GM04503 (cell line): Measurements from ENCODE around the gene ALK.

Experiments used
- DNase-seq: peaks from one replicate; pipeline ENCODE4 v3.0.0-alpha.2; 2012; ENCODE audit warnings: low read depth

ALK gene

GRCh38 chr2:29398384-29399237 lies 522.8 kb downstream of the ALK start:
- no peak for DNase-seq

DNA sequence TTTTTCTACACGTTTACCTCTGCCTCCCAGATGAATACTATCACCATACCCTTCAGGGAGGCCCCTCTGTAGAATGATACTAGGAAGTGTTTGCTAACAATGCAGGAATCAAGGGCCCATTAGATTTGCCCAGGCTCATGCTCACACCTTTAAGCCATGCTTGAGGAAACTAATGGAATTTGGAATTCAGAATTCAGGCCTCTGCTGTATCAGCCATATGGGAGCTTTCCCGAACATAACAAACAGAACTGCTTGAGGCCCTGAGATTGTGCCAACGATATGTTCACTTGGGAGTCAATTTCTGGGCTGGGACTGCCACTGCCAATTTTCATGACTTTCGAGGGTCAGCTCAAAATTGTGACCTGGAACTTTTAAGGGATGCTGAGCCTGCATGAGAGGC lies 523.7 kb downstream of the ALK start:
- DNase-seq: no peak

DNA sequence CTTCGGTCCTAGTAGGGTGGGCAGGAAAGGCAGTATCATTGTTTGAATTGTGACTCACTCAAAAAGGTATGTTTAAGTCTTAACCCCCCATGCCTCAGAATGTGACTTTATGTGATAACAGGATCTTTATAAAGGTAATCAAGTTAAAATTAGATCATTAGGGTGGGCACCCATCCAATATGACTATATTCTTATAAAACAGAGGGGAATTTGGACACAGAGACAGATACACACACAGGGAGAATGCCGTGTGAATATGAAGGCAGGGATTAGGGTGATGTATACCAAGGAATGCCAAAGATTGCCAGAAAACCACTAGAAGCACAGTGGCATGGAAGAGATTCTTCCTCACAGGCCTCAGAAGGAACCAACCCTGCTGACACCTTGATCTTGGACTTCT lies 524.3 kb downstream of the ALK start:
- no peak for DNase-seq

DNA sequence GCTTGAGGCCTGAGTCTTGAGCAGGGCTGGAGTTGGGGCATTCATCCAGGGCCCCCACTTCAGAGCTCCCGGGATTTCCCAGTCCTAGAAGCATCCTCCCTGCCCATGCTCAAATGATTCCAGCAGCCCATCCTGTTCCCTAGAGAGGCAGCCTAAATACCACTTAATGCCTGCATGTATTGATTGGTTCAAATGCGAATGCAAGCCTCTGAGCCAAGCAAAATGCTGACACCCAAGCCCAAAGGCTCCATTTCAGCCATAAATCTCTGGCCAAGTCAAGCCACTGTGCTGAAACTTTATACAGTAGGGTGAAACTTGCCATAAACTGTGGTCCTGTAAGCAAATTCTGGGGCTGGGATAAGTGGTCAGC lies 526.4 kb downstream of the ALK start:
- no peak for DNase-seq

DNA sequence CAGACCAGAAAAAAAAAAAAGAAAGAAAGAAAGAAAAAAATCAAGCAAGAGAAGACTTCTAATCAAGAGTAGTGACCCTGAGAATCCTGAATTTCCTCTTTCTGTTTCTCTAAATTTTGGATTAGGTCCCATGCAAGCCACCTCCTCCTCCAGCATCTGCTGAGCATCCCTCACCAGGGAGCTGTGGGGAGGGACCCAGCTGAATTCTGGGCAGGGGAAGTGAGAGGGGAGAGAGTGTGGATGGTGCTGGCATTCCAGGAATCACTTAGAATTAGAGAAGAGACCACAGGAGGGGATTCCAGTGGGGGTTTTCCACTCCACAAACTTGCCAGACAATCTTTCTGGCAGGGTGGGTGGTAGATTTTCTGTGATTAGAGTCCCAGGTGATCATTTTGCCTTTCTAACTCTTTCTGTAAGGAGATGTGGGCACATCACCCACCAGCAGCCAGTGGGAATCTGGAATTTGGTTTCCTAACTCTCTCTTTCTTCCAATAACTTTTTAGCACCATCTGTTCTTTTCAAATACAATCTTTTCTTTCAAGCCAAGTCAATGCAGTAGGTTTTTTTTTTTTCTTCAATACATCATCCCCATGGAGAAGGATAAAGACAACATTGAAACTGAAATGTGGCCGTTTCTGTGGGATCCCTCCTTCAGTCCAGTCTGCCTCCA lies 526.9 kb downstream of the ALK start:
- no peak for DNase-seq

DNA sequence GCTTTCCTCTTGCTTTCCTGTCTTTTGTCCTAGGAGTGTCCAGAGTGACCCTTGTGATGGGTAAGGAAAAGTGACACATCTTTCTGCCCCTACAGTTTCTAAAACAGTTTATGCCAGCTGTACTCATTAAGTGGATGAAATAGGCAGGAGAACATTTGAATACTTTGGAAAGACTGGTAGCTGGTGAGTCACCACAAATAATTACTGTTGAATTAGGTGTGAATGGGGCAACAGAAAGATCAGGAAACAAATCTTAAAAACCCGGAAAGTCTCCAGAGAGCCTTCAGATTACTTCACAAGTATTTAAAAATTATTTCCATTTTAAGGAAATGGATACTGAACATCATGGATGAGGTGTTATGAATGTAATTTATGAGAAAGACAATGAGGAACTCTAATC lies 527.7 kb downstream of the ALK start:
- DNase-seq: no peak

- DNase-seq: no peak
Measured at GRCh38 chr2:29392774-29393173, 528.6 kb downstream of the ALK start.

- no peak for DNase-seq
Measured at GRCh38 chr2:29390136-29390535, 531.2 kb downstream of the ALK start.

DNA sequence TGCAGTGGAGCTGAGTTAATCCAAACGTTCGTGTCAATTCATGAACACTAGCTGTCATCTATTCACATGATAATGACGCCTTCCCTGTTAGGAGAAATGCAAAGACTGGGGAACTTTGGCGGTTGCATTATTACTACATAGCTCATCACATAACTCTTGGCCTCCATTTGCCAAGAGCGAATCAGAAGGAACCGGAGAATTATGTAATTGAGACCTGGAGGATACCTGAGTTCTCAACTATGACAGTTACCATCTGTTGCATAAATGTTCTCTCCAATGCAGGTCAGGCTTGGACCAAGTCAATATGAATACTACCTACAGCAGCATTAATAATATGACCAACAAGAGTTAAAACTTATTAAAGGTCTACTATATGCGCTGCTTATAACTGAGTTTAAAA lies 531.7 kb downstream of the ALK start:
- DNase-seq: no peak

GRCh38 chr2:29388071-29388470 lies 533.3 kb downstream of the ALK start:
- DNase-seq: no peak

DNA sequence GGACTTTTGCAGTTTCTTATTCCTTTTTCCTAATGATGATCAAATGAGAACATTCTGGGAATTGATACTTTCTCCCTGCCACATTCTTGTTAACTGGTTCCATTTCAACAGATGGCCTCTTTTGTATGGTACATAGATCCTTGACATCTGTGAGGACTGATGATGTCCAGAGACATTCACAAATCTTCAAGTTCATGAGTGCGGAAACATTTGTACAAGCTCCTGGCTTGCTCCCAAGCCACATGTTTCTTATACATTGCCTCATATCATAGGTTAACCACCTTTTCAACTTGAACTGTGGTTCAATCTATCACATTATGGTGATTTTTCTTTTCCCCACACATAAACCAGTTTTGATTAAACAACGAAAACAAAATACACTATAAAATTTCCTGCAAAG lies 538.9 kb downstream of the ALK start:
- no peak for DNase-seq

- no peak for DNase-seq
Measured at GRCh38 chr2:29377788-29378187, 543.6 kb downstream of the ALK start.

DNA sequence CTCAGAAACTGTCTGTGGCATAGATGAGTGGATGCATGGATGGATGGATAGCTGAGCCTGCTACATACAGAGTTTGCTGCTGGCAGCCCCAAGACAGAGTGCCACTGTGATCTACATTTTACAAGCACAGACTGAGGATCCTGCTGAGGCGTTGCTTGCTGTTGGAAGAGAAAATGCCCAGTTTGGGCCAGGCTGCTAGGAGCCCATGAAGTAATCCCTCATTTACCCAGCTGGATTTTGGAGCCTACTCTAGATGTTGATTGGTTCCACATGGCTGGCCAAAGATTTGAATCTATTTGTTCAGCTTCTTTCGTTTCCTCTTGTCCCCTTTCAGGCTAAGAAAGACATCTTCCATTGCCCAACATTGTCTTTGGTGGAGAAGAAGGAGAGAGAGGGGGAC lies 544.8 kb downstream of the ALK start:
- no peak for DNase-seq

GRCh38 chr2:29375843-29376242 lies 545.5 kb downstream of the ALK start:
- no peak for DNase-seq

DNA sequence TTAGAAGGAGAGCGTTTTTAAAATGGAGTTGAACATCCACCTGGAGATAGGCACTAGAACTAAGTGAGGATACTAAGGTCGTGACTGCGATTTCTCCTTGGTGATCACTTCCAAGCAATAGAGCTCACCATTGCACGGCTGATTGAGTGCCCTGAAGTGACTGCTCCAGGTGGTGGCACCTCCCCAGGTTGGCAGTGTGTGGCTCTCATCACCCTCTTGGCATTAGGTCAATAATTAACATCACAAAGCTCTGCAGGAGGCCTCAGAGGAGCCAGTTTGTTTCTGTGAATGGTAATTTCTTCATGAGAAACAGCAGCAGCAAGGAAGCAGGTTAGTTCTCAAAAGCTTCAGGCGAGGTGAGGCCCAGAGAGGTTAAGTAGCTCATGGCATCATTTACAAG lies 546.6 kb downstream of the ALK start:
- no peak for DNase-seq

DNA sequence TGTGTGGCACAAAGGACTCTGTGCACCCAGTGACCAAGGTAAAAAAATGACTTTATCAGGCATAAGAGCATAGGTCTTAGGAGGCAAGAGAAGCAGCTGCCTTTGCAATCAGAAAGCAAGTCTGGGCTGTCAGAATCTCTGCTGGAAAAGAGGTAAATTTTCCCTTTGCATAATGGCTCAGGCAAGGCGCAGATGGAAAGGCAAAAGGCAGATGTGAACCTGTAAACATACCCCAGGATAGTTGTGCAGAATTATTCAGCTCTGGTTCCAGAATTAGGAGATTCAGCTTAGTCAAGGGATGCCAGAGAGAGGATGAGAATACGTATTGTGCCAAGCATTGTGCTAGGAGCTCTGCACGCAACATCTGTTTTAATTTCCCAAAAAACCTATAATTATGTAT lies 547.5 kb downstream of the ALK start:
- DNase-seq: no peak

DNA sequence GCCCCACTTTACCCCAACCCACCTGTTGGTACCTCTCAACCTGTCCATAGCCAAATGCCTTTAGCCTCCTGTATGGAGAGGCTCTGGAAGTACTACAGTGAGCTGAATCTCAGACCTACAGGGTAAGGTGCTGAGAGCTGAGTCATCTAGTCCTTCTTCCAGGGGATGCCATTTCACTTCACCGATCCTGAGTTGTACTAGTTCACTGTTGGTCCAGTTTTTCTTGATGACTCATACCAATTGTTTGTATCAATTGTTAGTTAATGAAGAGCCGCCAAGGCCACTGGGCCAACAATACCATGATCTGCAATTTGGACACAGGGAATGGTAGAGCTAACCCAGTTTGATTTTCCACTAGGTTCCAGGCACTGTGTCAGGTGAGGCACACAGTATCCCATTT lies 549.2 kb downstream of the ALK start:
- no peak for DNase-seq

DNA sequence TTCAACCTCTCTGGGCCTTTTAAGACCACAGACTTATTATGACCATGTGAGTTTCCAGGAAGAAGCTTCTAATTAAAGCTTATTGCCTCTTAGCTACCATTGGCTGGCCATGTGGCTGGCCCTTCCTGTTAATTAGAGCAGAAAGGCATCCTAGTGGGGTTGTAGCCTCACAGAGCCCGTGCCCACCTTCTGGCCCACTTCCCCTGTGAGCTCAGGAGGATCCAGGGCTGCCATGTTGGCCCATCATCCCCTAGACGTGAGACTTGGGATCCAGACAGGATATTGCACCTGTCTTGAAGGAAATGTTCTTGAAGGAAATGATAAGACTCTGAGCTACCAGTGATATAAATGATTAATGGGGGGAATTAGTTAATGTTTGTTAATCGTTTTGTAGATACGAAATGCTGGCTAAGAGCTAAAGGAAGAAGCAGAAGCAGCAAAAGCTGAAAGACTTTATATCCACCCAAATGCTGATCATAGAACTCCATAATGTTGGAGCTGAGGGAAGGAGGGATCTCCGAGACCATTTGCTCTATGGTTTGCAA lies 550.7 kb downstream of the ALK start:
- no peak for DNase-seq

DNA sequence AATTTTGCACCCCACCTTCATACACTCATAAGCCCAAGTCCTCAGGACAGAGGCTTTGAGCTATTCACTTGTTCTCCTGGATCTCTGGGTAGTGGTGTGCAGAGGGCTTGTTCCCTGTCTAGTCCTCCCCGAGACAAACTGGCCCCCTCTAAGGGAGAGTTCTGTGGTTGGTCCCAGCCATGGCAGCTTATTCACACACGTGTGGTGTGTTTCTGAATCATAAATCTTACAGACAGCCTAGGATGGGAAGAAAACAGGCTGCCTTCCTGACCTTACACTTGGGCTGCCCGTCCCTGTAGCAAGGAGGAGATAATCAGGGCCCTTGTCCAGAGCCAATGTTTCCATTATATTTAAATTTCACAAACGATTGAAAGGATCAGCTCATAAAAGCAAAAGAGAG lies 551.2 kb downstream of the ALK start:
- no peak for DNase-seq

GRCh38 chr2:29368659-29369040 lies 552.7 kb downstream of the ALK start:
- DNase-seq: no peak

GRCh38 chr2:29367986-29368658 lies 553.3 kb downstream of the ALK start:
- no peak for DNase-seq

DNA sequence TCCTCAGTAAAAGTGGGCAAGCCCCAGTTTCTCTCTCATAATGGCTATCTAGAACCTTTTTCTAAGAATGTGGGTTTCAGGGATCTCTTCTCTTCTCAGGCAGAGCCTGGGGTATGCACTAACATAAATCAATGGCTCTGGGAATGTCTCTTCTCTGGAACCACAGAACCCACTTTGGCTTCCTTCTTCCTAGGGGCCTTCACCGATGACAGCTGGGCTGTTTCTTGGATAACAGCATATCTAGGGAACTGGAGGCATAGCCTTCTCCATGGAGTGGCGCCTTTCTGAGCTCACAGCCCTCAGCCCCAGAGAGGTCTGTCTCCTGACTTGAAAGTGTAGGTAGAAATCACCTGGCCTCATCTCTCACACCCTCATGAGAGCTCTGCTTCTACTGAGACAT lies 558.3 kb downstream of the ALK start:
- no peak for DNase-seq

GRCh38 chr2:29361231-29361630 lies 560.2 kb downstream of the ALK start:
- DNase-seq: no peak
